Upper lobe of right lung (tissue), 1 donor: ENCODE measurements around the gene SORBS1. TPM values are rescaled to one million over a fixed set of nuclear protein-coding genes. Genes with fewer than 3 reads are reported as not detected.

ENCODE experiments used
- ATAC-seq: fragments of 200-7000 bp; cut with Tn5 transposase; one replicate; pipeline ENCODE4 v1.9.1; 2020; ENCODE audit warnings: mild to moderate bottlenecking, moderate library complexity
- DNase-seq: peaks from one replicate; pipeline ENCODE4 v3.0.0-alpha.2; 2020
- H3K27ac ChIP-seq: fragments of 200-600 bp; one replicate; pipeline ENCODE4 v1.8.0; 2022
- H3K27me3 ChIP-seq: fragments of 200-600 bp; one replicate; pipeline ENCODE4 v1.8.0; 2022; ENCODE audit warnings: mild to moderate bottlenecking
- H3K36me3 ChIP-seq: fragments of 200-600 bp; one replicate; pipeline ENCODE4 v1.8.0; 2022
- H3K4me1 ChIP-seq: fragments of 200-600 bp; one replicate; pipeline ENCODE4 v1.8.0; 2022
- H3K4me3 ChIP-seq: fragments of 200-600 bp; one replicate; pipeline ENCODE4 v1.8.0; 2022; ENCODE audit warnings: mild to moderate bottlenecking
- H3K9me3 ChIP-seq: fragments of 200-600 bp; one replicate; pipeline ENCODE4 v1.8.0; 2022
- CTCF ChIP-seq: fragments of 200-600 bp; IDR thresholded peaks from one replicate; pipeline ENCODE4 v1.8.0; 2022; ENCODE audit warnings: antibody characterized with exemption
- intact Hi-C: fragments of 100-400 bp; cut with DNase I; formaldehyde crosslinking; loops from one replicate; pipeline ENCODE4 v1.11.0; 2022
- total RNA-seq: library from RNA; stranded (reverse); fragmentation: NEBNext Ultra II Directional; extraction: Animal tissue kit (Norgen Biotek cat#: 25700); gene quantifications from one replicate; pipeline ENCODE4 v1.2.1, GENCODE V29; 2021
- donor health status: DM: no; HTN: yes; CAD: no; lungs with severe emphysema.

Gene SORBS1
- total RNA-seq, 1 donor from 2014 or later: 50.7 TPM

- no peaks in the 10 kb centered on the region for H3K9me3 ChIP-seq
- ATAC-seq: no peak
Observed at GRCh38 chr10:95602382-95602781, 41.2 kb upstream of the SORBS1 start.

GRCh38 chr10:95601116-95601719 lies 40.0 kb upstream of the SORBS1 start:
- H3K27ac ChIP-seq: no peak overlapping the region
- H3K27me3 ChIP-seq: no peaks in the 10 kb centered on the region
- DNase-seq (peak; percentile 69), ATAC-seq (peak; percentile 97)
- H3K4me1 ChIP-seq: peaks cover 3% of the 10 kb centered on the region
- H3K9me3 ChIP-seq: no peaks in the 10 kb centered on the region
- H3K36me3 ChIP-seq: peaks cover 3% of the 10 kb centered on the region
- intact Hi-C loops: loop anchor here (5.0 to 10.0 kb wide), 2 partner anchors 224 to 356 kb away; no protein-coding TSS in a partner anchor
- no peak overlapping the region for H3K4me3 ChIP-seq
- peak; percentile 91 for TF ChIP-seq CTCF

More at GRCh38 chr10:95602382-95602781, 41.2 kb upstream of the SORBS1 start:
- no peak for TF ChIP-seq CTCF
- Histone ChIP-seq H3K4me1 (peaks cover 3% of the 10 kb centered on the region), H3K27me3 (no peaks in the 10 kb centered on the region), H3K27ac (no peak overlapping the region), H3K4me3 (no peak overlapping the region), H3K36me3 (peaks cover 8% of the 10 kb centered on the region)
- DNase-seq: no peak
- intact Hi-C loops: loop anchor here (5.0 to 10.0 kb wide), 2 partner anchors 225 to 358 kb away; no protein-coding TSS in a partner anchor

GRCh38 chr10:95600158-95600557 lies 39.0 kb upstream of the SORBS1 start:
- ATAC-seq (no peak), DNase-seq (no peak)
- H3K9me3 ChIP-seq: no peaks in the 10 kb centered on the region
- H3K36me3 ChIP-seq: no peaks in the 10 kb centered on the region
- no peak for TF ChIP-seq CTCF
- H3K27ac ChIP-seq: no peak overlapping the region
- H3K4me1 ChIP-seq: peaks cover 3% of the 10 kb centered on the region
- H3K27me3 ChIP-seq: no peaks in the 10 kb centered on the region
- intact Hi-C loops: loop anchor here (5.0 to 10.0 kb wide), 2 partner anchors 223 to 355 kb away; no protein-coding TSS in a partner anchor
- no peak overlapping the region for H3K4me3 ChIP-seq

GRCh38 chr10:95597788-95598187 lies 36.6 kb upstream of the SORBS1 start:
- intact Hi-C loops: loop anchor here (5.0 kb wide), 1 partner anchor 165 kb away; no protein-coding TSS in a partner anchor
- TF ChIP-seq CTCF: no peak
- H3K27ac ChIP-seq: no peak overlapping the region
- no peaks in the 10 kb centered on the region for H3K27me3 ChIP-seq
- no peak overlapping the region for H3K4me3 ChIP-seq
- ATAC-seq: no peak
- no peak for DNase-seq
- H3K4me1 ChIP-seq: peaks cover 3% of the 10 kb centered on the region
- no peaks in the 10 kb centered on the region for H3K36me3 ChIP-seq
- no peaks in the 10 kb centered on the region for H3K9me3 ChIP-seq

GRCh38 chr10:95588025-95588424 lies 26.9 kb upstream of the SORBS1 start:
- H3K9me3 ChIP-seq: no peaks in the 10 kb centered on the region
- DNase-seq (no peak), ATAC-seq (peak; percentile 43)
- intact Hi-C loops: no loop called here
- no peak overlapping the region for H3K27ac ChIP-seq
- no peak for TF ChIP-seq CTCF
- H3K4me3 ChIP-seq: no peak overlapping the region
- no peaks in the 10 kb centered on the region for H3K4me1 ChIP-seq
- no peaks in the 10 kb centered on the region for H3K36me3 ChIP-seq
- H3K27me3 ChIP-seq: no peaks in the 10 kb centered on the region
